Esophagus muscularis mucosa (tissue), 4 donors: ENCODE measurements around the gene ASB12.

Source experiments
- CTCF ChIP-seq, 3 experiments: fragments of 200-600 bp in 2 of 3; fragments of 450-650 bp in 1 of 3; sonication (generic) in 2 of 3; IDR thresholded peaks; one replicate each; pipeline ENCODE4 v1.5.1; 2017 to 2019; ENCODE audit warnings: antibody characterized with exemption in 3 of 3, mild to moderate bottlenecking in 2 of 3, moderate library complexity in 1 of 3
- EP300 ChIP-seq: sonication (generic); formaldehyde crosslinking; IDR thresholded peaks from one replicate; pipeline ENCODE4 v1.6.1; 2017; ENCODE audit warnings: antibody characterized with exemption
- POLR2A ChIP-seq: fragments of 450-650 bp; IDR thresholded peaks from one replicate; pipeline ENCODE4 v1.6.1; 2017; ENCODE audit warnings: antibody characterized with exemption, moderate library complexity, mild to moderate bottlenecking, low read depth
- POLR2AphosphoS5 ChIP-seq, 2 donors: sonication (generic); formaldehyde crosslinking; IDR thresholded peaks; one replicate each; pipeline ENCODE4 v1.6.1; 2017; ENCODE audit warnings: antibody characterized with exemption in 2 of 2

- TF ChIP-seq CTCF (IDR thresholded peaks at IDR 0.05) = no peak
- TF ChIP-seq POLR2A = no peak
- no peak for TF ChIP-seq EP300
- TF ChIP-seq POLR2AphosphoS5 (IDR thresholded peaks at IDR 0.05) = no peak
Observed at GRCh38 chrX:64188901-64189300, 41.5 kb downstream of the ASB12 start.
